Activated CD8-positive, alpha-beta memory T cell treated with anti-CD3 and anti-CD28 coated beads, Interleukin-2, amount 50 U/mL, for 1 hour (primary cell): ENCODE data around the gene VPS26C.

ENCODE experiments used
- DNase-seq: peaks from one replicate; pipeline ENCODE4 v3.0.0-alpha.2; 2020; ENCODE audit errors: extremely low read depth

Gene VPS26C

GRCh38 chr21:37202221-37203110 is 64.7 kb downstream of the VPS26C start:
- DNase-seq, result no peak

DNA sequence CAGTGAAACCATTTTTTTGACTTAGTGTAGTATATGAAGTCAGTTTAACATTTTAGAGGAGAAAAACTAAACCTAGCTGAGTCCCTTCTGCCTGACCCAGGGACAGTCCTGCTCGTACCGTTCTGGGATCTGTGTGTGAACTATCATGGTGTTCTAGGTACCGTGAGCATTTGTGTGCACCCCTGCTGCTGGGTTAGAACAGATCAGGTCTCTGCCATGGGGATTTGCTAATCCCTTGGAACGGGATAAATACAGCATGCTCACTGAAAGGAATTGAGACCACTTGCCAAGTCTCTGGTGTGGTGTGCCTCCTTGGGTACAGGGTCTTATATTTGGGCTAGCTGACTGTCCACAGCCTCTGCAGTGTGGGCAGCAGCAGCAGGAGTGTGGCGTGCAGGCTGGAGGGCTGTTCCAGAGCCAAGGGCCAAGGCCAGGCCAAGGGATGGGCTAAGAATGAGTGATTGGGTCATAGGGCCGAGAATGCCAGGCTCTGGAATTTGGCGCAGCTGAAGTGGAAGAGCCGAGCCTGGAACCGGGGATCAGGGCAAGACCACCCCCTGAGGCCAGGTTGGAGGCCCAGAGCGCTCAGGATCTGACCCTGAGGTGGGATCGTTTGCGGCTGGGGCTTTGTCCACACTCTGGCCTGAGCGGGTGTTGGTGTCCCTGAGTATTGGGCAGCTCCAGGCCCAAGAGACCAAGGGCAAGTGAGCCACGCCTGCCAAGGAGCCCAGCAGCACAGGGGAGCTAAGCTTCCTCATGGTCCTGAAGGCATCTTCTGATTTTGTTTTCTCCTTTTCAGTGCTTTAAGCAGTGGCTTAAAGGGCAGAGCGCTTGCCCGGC is 66.3 kb downstream of the VPS26C start:
- DNase-seq, result no peak

DNA sequence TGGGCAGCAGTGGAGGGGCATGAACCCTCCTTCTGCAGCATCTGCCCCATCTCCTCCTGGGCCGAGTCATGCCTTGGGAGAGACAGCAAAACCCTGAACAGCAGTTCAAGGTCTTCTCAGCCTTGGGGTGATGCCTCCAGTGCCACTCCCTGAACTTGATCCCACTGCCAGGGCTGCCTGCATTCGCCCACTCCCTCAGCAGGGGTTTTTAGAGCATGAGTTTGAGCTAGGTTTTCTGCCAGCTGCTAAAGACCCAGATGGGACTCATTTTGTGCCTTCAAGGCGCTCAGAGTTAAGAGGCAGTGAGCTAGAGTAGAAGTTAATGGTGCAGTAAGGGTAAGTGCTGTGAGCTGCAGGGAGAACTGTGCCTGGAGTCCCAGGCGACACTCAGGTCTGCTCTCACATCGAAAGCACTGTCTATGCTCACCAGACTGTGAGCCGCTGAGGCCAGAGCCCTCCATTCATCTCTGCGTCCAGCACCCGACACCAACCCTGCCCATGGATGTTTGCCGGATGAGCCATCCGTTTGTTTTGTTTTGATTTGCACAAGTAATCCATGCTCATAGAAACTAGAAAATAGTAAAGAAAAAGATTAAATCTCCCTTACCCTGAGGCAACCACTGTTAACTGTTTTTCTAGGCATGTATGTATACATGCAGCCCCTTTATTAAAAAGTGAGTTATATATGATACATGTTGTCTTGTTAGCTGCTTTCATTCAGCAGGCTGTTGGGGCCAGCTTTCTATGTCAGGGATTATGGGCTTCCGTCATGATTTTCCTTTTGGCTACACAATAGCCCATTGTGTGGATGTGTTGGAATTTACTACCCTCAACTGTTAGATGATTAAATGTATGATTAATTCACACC is 67.8 kb downstream of the VPS26C start:
- no peak for DNase-seq

DNA sequence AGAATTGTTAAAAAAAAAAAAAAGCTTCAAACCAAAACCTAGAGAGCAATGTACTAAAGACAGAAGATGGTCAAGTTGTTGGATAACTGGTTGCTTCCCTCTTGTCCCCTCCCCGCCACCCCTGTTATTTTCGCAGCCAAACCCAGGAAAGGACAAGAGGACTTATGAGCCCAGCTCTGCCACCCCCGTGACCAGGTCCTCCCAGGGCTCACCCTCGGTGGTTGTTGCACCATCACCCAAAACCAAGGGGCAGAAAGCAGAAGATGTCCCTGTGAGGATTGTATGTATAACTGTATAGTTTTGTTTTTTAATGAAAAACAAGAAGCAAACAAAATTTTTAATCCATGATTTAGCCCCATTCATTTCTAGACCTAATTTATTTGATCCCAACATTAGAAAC is 69.4 kb downstream of the VPS26C start:
- no peak for DNase-seq

GRCh38 chr21:37196847-37197246 is 70.3 kb downstream of the VPS26C start:
- DNase-seq, result no peak

- no peak for DNase-seq
Observed at GRCh38 chr21:37195610-37196009, 71.5 kb downstream of the VPS26C start.

- DNase-seq, result no peak
Observed at GRCh38 chr21:37195059-37195458, 72.1 kb downstream of the VPS26C start.

GRCh38 chr21:37193676-37194075 is 73.5 kb downstream of the VPS26C start:
- no peak for DNase-seq

DNA sequence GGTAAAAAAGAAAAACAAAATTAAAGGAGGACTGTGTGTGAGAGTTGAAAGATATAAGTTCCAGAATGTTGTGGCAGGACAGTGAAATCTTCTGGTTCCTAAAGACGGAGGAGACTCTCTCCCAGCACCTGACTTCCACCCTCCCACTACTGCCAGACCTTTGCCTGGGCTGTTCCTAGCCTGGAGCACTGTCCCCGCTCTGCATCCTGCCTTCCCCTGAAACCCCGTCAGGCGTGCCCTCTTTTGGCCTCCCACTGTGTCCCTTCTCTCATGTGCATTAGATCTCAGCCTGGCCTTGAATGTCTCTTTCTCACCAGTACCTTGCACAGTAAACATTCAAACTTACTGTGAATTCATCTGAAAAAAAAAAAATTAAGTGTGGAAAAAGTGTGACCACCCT is 74.1 kb downstream of the VPS26C start:
- no peak for DNase-seq

GRCh38 chr21:37192019-37192418 is 75.1 kb downstream of the VPS26C start:
- DNase-seq, result no peak

- no peak for DNase-seq
Observed at GRCh38 chr21:37188825-37189224, 78.3 kb downstream of the VPS26C start.

GRCh38 chr21:37186983-37187382 is 80.2 kb downstream of the VPS26C start:
- no peak for DNase-seq

GRCh38 chr21:37184784-37185593 is 82.1 kb downstream of the VPS26C start:
- DNase-seq, result no peak

DNA sequence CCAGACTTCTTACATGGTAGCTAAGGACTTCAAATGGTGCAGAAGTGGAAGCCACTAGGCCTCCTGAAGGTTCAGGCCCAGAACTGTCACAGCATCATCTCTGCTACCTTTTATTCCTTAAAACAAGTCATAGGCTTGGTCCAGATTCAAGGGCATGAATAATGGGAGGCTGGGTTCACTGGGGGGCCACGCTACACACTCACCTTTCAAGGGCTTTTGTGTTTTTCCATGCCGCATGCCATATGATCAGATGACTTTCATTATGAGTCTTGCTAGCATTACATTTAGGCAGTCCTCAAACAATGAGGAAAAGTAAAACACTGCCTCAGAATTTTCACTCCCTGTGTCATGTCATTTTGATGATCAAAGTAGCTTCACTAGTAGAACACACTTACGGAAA is 83.4 kb downstream of the VPS26C start:
- no peak for DNase-seq

DNA sequence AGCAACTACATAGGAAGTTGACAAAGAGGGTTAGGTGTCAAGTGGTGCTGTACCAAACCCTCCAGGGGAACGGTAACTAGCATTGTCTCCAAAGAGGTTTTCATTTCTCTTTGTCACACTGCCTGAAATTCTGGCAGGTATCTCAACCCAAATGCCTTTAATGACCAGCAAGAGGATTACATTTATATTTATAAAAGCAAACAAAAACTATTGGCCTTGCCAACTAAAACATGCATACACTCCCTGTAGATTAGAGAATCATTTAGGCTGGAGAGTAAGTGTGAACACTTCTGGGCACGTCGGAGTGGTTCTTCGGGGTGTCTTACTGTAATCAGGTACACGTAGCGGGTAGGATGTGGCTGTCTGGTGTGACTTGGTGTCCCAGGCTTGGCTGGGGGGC is 84.9 kb downstream of the VPS26C start:
- DNase-seq, result no peak

- no peak for DNase-seq
Observed at GRCh38 chr21:37181059-37181458, 86.1 kb downstream of the VPS26C start.

DNA sequence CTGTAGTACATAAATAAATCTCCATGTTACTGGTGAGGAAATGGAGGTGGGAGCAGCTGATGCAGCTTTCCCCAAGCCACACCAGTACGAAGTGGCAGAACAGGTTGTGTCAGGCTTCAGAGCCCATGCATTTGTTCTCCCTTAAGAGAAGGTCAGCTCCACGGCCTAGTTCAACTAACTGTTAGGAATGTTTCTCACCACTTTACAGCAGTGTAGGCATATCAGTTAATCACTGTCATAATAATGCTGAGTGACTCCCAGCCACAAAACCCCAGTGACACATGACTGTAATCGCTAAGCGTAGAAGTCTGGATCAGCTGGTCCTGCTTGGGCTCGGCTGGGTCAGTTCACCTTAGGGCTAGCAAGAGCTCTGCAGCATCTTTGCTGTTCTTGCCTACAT is 90.4 kb downstream of the VPS26C start:
- no peak for DNase-seq
